Measurements from ENCODE around the gene KPNA4.
"Not testable (repeated sequence)": the region's sequence is repeated elsewhere in the genome, so short reads cannot be mapped to it uniquely, and the experiment has no call there.

The KPNA4 gene

DNA sequence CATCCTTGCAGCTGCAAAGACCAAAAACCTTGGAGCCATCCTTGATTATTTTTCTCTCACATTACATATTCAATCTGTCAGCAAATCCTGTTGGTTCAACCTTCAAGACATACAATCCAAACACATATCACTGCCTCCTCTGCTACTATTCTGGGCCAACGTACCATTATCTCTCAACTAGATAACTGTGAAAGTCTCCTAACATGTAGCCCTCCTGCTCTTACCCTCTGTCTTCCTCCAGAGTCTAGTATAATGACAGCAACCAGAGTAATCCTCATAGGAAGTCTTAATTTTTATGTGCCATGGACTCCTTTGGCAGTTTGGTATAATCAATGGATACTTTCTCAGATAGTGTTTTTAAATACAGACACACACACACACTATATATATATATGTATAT lies 27.6 kb downstream of the KPNA4 start:
- H3K27ac ChIP-seq, result no peak overlapping the region
- TF ChIP-seq, protein P1, sequence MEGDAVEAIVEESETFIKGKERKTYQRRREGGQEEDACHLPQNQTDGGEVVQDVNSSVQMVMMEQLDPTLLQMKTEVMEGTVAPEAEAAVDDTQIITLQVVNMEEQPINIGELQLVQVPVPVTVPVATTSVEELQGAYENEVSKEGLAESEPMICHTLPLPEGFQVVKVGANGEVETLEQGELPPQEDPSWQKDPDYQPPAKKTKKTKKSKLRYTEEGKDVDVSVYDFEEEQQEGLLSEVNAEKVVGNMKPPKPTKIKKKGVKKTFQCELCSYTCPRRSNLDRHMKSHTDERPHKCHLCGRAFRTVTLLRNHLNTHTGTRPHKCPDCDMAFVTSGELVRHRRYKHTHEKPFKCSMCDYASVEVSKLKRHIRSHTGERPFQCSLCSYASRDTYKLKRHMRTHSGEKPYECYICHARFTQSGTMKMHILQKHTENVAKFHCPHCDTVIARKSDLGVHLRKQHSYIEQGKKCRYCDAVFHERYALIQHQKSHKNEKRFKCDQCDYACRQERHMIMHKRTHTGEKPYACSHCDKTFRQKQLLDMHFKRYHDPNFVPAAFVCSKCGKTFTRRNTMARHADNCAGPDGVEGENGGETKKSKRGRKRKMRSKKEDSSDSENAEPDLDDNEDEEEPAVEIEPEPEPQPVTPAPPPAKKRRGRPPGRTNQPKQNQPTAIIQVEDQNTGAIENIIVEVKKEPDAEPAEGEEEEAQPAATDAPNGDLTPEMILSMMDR (conservative IDR thresholded peaks at IDR 0.05), result no peak

DNA sequence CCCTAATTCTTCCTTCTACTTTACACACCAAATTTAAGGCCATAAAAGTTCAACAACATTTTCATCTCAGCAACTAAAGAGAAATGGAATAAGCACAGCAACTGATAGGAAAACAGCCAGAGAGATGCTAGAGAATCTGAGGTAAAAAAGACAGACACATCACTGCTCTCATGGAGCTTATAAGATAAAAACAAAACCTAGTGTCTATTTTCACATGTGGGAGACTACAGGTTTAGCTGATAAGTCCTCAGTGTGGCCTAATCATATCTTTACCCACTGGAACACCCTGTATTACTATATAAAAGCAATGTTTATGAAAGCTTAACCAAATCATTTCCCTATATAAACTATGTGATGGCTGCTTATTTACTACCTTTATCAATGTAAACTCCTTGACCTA lies 33.0 kb downstream of the KPNA4 start:
- TF ChIP-seq, protein P1 (conservative IDR thresholded peaks at IDR 0.05), result no peak

DNA sequence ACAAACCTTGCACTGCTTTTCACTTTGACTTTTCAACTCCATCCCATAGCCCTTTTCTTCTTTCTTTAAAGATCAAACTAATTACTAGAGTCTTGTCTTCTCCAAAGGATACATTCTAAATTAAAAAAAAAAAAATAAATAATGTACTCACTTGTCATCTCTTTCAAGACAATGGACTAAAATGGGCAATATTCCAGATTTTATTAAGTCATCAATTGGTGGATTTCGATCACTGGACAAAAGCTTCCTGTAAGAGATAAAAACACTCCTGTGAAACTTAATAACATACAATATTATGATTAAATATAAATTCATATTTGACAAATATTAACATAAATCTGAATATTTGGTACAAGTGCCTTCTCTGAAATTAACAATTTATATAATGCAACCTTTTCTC lies 34.1 kb downstream of the KPNA4 start:
- H3K27ac ChIP-seq, result no peak overlapping the region
- TF ChIP-seq, protein P1 (conservative IDR thresholded peaks at IDR 0.05), result no peak

More for the DNA sequence above, 33.0 kb downstream of the KPNA4 start:
- no peak overlapping the region for H3K27ac ChIP-seq

DNA sequence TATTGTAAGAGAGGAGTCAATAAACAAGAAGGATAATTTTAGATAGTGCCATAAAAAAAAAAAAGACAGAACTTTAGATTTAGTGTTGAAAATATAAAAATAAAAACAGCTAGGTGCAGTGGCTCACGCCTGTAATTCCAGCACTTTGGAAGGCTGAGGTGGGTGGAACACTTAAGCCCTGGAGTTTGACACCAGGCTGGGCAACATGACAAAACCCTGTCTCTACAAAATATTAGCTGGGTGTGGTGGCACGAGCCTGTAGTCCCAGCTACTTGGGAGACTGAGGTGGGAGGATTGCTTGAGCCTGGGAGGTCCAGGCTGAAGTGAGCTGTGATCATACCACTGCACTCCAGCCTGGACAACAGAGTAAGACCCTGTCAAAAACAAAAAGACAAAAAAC lies 49.0 kb downstream of the KPNA4 start:
- not testable (repeated sequence) for H3K27ac ChIP-seq

DNA sequence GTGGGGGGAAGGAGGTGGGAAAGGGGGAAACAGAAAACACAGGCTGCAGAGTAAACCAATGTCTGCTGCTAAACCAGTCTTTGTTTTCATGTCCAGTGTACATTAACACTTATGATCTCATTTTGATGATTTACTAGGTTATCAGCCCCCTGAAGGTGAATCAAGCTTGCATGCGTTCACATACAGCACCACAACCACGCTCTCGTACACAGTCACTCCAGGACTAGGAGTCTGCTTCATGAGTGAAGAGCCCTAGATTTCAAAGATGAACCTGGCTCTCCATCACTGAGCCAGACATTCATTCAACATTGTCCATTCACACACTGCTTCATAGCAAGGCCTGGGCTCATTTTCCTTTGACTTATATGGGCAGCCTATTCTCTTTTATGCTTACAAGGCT lies 64.0 kb downstream of the KPNA4 start:
- TF ChIP-seq, protein P1 (conservative IDR thresholded peaks at IDR 0.05), result no peak

DNA sequence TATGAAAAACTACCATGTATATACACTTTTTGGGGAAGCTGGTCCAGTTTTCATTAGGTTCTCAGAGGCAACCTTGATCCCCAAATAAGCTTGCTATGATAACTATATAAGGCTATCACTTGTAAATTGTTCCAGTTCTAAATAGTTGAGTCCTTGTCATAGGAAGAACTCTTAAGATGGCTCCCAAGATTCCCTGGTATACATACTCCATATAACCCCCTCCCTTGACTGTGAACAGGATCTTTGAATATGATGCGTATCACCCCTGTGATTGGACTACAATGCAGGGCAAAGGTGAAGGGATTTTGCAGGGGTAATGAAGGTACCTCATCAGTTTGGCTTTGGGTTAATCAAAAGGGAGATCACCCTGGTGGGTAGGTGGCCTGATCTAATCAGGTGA lies 67.2 kb downstream of the KPNA4 start:
- H3K27ac ChIP-seq, result no peak overlapping the region
- TF ChIP-seq, protein P1 (conservative IDR thresholded peaks at IDR 0.05), result no peak

More for the DNA sequence above, 64.0 kb downstream of the KPNA4 start:
- H3K27ac ChIP-seq, result no peak overlapping the region

DNA sequence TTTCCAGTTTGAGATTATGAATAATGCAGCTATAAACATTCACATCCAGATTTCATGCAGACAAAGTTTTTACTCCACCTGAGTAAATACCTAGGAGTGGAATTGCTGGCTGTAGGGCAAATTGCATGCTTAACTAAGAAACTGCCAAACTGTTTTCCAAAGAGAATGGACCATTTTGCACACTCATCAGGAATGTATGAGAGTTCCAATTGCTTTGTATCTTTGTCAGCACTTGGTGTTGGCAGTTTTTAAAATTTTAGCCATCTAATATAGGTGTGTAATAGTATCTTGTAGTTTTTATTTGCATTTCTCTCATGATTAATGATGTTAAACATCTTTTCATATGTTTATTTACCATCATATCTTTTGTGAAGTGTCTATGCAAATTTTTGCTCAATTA lies 75.2 kb downstream of the KPNA4 start:
- TF ChIP-seq, protein P1 (conservative IDR thresholded peaks at IDR 0.05), result no peak
- no peak overlapping the region for H3K27ac ChIP-seq

DNA sequence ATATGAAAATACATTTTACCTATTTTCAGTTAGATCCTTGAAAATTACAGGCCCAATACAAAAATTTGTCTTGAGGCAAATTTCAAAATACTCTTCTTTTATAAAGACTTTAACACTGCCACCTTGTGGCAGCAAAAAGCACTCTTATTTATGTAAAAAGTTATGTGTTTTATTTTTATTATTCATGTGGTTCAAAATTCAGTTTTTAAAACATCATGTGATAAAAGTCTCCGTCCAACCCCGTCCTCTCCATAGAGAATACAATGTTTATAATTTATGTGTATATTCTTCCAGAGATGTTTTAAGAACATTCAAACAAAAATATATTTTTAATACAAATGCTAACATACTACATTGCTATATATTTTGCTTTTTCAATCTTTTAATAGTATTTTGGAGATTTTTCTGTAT lies 78.9 kb downstream of the KPNA4 start:
- TF ChIP-seq, protein P1 (conservative IDR thresholded peaks at IDR 0.05), result peak; percentile 75

More for the DNA sequence above, 78.9 kb downstream of the KPNA4 start:
- no peak overlapping the region for H3K27ac ChIP-seq

Data from VCaP (cell line).